GM13977 (cell line): Measurements from ENCODE around the gene YPEL2.

Experiments
- DNase-seq: peaks from one replicate; pipeline ENCODE4 v3.0.0; 2012; ENCODE audit warnings: low spot score
- CTCF ChIP-seq: IDR thresholded peaks from 2 replicates; pipeline ENCODE4 v1.5.1; 2012; ENCODE audit warnings: mild to moderate bottlenecking, control low read depth; ENCODE audit not compliant: insufficient read depth; ENCODE audit errors: extremely low read depth, missing control alignments
- in situ Hi-C: fragments of 300-500 bp; cut with MboI; formaldehyde crosslinking; loops from one replicate; pipeline ENCODE4 v1.12.0; 2022; ENCODE audit warnings: low sequenced_read_pairs, low pct_unique_long_range_greater_than_20kb, mixed read lengths, inconsistent platforms; ENCODE audit not compliant: unreplicated experiment

Gene YPEL2

GRCh38 chr17:59425085-59425931, 93.9 kb downstream of the YPEL2 start:
- no peak for TF ChIP-seq CTCF
- in situ Hi-C loops, result no loop called here
- no peak for DNase-seq

GRCh38 chr17:59426031-59426430, 94.6 kb downstream of the YPEL2 start:
- DNase-seq, result no peak
- in situ Hi-C loops, result no loop called here
- TF ChIP-seq CTCF, result no peak

GRCh38 chr17:59427425-59427921, 96.0 kb downstream of the YPEL2 start:
- no peak for DNase-seq
- no peak for TF ChIP-seq CTCF
- in situ Hi-C loops, result no loop called here

GRCh38 chr17:59427996-59428395, 96.5 kb downstream of the YPEL2 start:
- in situ Hi-C loops, result no loop called here
- no peak for TF ChIP-seq CTCF
- no peak for DNase-seq

- in situ Hi-C loops, result no loop called here
- no peak for TF ChIP-seq CTCF
- DNase-seq, result no peak
These were observed 97.5 kb downstream of the YPEL2 start for GRCh38 chr17:59428916-59429485.

- DNase-seq, result no peak
- TF ChIP-seq CTCF, result no peak
- in situ Hi-C loops, result no loop called here
These were observed 100.1 kb downstream of the YPEL2 start for GRCh38 chr17:59431601-59432000.
